Measurements from ENCODE around the gene PAX5. TPM values are rescaled to one million over a fixed set of nuclear protein-coding genes. Genes with fewer than 3 reads are reported as not detected.

Gene PAX5
- total and polyA plus RNA-seq, 2 of the 13 experiments (the other 11 are each of a cell fraction or from before 2014, with no cell fraction given) = not detected

DNA sequence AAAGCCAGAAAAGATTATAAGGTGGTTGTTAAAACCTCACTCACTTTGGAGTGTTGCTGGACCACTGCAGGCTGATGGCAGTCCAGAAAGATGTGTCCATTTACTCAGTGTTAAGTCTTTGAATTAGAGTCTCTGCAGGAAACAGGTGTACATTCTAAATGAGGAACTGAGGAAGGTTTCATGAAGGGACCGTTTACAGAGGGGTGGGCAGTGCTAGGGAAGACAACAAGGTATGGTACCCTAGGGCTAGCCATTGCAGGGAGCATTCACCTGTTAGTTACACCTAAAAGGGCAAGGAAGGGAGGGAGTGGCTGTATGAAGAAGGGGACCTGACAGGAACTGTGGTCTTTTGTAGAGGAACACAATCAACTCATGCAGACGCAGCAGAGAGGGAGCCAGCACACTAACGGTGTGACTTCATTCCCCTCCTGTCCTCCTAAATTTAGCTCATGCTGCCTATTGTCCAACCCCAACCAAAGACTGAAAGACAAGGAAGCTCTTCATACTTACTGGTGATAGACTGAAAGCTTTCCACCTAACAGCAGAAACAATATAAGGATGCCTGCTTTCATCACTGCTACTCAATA, 32.2 kb upstream of the PAX5 start:
- FAIRE-seq = no peak
- POLR2A ChIA-PET = no interaction called here
- no peak overlapping the region for H3K4me2 ChIP-seq (ENCODE audit: low read depth, low read length)
- TF ChIP-seq HIC2 (CRISPR knock-in tag; IDR thresholded peaks at IDR 0.05; ENCODE audit: low read depth) (no peak), CHD4 (IDR thresholded peaks at IDR 0.05; ENCODE audit: borderline replicate concordance, low read length) (no peak), ARID5B (CRISPR knock-in tag; IDR thresholded peaks at IDR 0.05) (no peak), ZNF720 (CRISPR knock-in tag; IDR thresholded peaks at IDR 0.05) (no peak), KAT2B (IDR thresholded peaks at IDR 0.05; ENCODE audit: borderline replicate concordance, low read depth, low read length) (no peak), HNRNPL (IDR thresholded peaks at IDR 0.05; ENCODE audit: low read depth, low read length) (no peak), SALL2 (CRISPR knock-in tag; IDR thresholded peaks at IDR 0.05) (no peak), ZNF556 (CRISPR knock-in tag; IDR thresholded peaks at IDR 0.05; ENCODE audit: borderline replicate concordance) (no peak), PAF1 (CRISPR knock-in tag; IDR thresholded peaks at IDR 0.05) (no peak), HOXA5 (CRISPR knock-in tag; IDR thresholded peaks at IDR 0.05) (no peak), ZNF674 (CRISPR knock-in tag; IDR thresholded peaks at IDR 0.05; ENCODE audit: low read depth) (no peak), ZBTB3 (CRISPR knock-in tag; IDR thresholded peaks at IDR 0.05; ENCODE audit: borderline replicate concordance, low read depth) (no peak), ZNF570 (CRISPR knock-in tag; IDR thresholded peaks at IDR 0.05; ENCODE audit: borderline replicate concordance) (no peak), ZNF766 (CRISPR knock-in tag; IDR thresholded peaks at IDR 0.05; ENCODE audit: borderline replicate concordance) (no peak), MBD4 (IDR thresholded peaks at IDR 0.05; ENCODE audit: borderline replicate concordance, low read length) (no peak)
- TF ChIP-seq, protein P1, sequence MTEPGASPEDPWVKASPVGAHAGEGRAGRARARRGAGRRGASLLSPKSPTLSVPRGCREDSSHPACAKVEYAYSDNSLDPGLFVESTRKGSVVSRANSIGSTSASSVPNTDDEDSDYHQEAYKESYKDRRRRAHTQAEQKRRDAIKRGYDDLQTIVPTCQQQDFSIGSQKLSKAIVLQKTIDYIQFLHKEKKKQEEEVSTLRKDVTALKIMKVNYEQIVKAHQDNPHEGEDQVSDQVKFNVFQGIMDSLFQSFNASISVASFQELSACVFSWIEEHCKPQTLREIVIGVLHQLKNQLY (CRISPR knock-in tag; IDR thresholded peaks at IDR 0.05) = no peak
- TF ChIP-seq, protein P2, sequence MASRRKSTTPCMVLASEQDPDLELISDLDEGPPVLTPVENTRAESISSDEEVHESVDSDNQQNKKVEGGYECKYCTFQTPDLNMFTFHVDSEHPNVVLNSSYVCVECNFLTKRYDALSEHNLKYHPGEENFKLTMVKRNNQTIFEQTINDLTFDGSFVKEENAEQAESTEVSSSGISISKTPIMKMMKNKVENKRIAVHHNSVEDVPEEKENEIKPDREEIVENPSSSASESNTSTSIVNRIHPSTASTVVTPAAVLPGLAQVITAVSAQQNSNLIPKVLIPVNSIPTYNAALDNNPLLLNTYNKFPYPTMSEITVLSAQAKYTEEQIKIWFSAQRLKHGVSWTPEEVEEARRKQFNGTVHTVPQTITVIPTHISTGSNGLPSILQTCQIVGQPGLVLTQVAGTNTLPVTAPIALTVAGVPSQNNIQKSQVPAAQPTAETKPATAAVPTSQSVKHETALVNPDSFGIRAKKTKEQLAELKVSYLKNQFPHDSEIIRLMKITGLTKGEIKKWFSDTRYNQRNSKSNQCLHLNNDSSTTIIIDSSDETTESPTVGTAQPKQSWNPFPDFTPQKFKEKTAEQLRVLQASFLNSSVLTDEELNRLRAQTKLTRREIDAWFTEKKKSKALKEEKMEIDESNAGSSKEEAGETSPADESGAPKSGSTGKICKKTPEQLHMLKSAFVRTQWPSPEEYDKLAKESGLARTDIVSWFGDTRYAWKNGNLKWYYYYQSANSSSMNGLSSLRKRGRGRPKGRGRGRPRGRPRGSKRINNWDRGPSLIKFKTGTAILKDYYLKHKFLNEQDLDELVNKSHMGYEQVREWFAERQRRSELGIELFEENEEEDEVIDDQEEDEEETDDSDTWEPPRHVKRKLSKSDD (CRISPR knock-in tag; IDR thresholded peaks at IDR 0.05; ENCODE audit: low read depth) = no peak

More for the DNA sequence above, 32.2 kb upstream of the PAX5 start:
- no TSS peak for BruUV-seq (replicated peaks)
- DNase-seq (ENCODE audit: low spot score) (no peak), ATAC-seq (no peak)
- no peaks in the 10 kb centered on the region for H3K36me3 ChIP-seq (replicated peaks in 1 of 2; ENCODE audit: control insufficient read depth in 1 of 2, insufficient read depth in 2 of 2, low read length in 2 of 2)
- H3K27ac ChIP-seq (ENCODE audit: extremely low read length, insufficient read depth, low read length) = no peak overlapping the region
- H4K20me1 ChIP-seq (ENCODE audit: insufficient read depth, low read length) = no peaks in the 10 kb centered on the region
- no peak overlapping the region for H3K4me3 ChIP-seq (replicated peaks in 1 of 3; ENCODE audit: insufficient read depth in 1 of 3, low read depth in 2 of 3, low read length in 3 of 3)
- in situ Hi-C loops (cut with HindIII; ENCODE audit: extremely low pct_ligation_motif_present, low pct_unique_long_range_greater_than_20kb) (no loop called here), intact Hi-C loops (cut with micrococcal nuclease; ENCODE audit: unreplicated experiment) (no loop called here)
- H2AFZ ChIP-seq (ENCODE audit: low read length) = no peak overlapping the region
- CTCF ChIA-PET (ENCODE audit: low intra/inter-chr PET ratio, low total read pairs) = no interaction called here
- peaks cover 0 to 9% of the 10 kb centered on the region in 2 experiments; a peak in 2 of 5 replicates for H3K27me3 ChIP-seq (ENCODE audit: control insufficient read depth in 1 of 2, insufficient read depth in 2 of 2, low read length in 2 of 2)
- no peaks in the 10 kb centered on the region for H3K4me1 ChIP-seq (ENCODE audit: insufficient read depth, low read length)
- 0% methylated on average over 3 of the region's 3 CpGs for WGBS (ENCODE audit: low lambda C conversion rate)
- no peaks in the 10 kb centered on the region for H3K9me3 ChIP-seq (ENCODE audit: low read length)
- H3K79me2 ChIP-seq (ENCODE audit: insufficient read depth, low read length) = no peaks in the 10 kb centered on the region
- no peak overlapping the region for H3K9ac ChIP-seq (ENCODE audit: insufficient read depth, low read depth, low read length)

Data from HepG2 (cell line).